Kidney (tissue), 14 donors: ENCODE results near the gene ZBTB32. TPM values are rescaled to one million over a fixed set of nuclear protein-coding genes. Genes with fewer than 3 reads are reported as not detected.

Source experiments
- DNase-seq, 5 donors: peaks; one replicate each; pipeline ENCODE4 v3.0.0-alpha.2; 2013 to 2020
- FAIRE-seq: peaks from 2 replicates; lab custom pipeline; 2012; peaks lifted over from hg19 to GRCh38; lab: Jason Lieb, UNC
- H3K27ac ChIP-seq, 2 donors: one replicate each; pipeline ENCODE4 v1.7.0; 2013; ENCODE audit warnings: low read depth in 2 of 2, low read length in 2 of 2, inconsistent platforms in 1 of 2
- H3K27me3 ChIP-seq: one replicate; pipeline ENCODE4 v1.7.1; 2013; ENCODE audit warnings: low read length, inconsistent platforms; ENCODE audit not compliant: control insufficient read depth, insufficient read depth
- H3K36me3 ChIP-seq, 3 donors: one replicate each; pipeline versions ENCODE4 v1.7.0 to v1.7.1; 2013; ENCODE audit warnings: low read length in 3 of 3, control low read depth in 1 of 3, inconsistent platforms in 1 of 3; ENCODE audit not compliant: insufficient read depth in 3 of 3, control insufficient read depth in 2 of 3
- H3K4me1 ChIP-seq, 3 donors: one replicate each; pipeline versions ENCODE4 v1.7.0 to v1.7.1; 2013; ENCODE audit warnings: low read length in 3 of 3, inconsistent platforms in 1 of 3, low read depth in 1 of 3; ENCODE audit not compliant: control insufficient read depth in 2 of 3, insufficient read depth in 2 of 3
- H3K4me3 ChIP-seq, 3 donors: one replicate each; pipeline versions ENCODE4 v1.7.0 to v1.8.1; 2013; ENCODE audit warnings: low read length in 3 of 3, control low read depth in 1 of 3, inconsistent platforms in 1 of 3
- H3K9ac ChIP-seq, 3 donors: one replicate each; pipeline versions ENCODE4 v1.7.0 to v1.7.1; 2013; ENCODE audit warnings: low read length in 3 of 3, control low read depth in 1 of 3, inconsistent platforms in 1 of 3
- H3K9me3 ChIP-seq, 3 donors: one replicate each; pipeline versions ENCODE4 v1.7.0 to v1.7.1; 2013; ENCODE audit warnings: low read length in 3 of 3, control low read depth in 1 of 3, inconsistent platforms in 1 of 3; ENCODE audit not compliant: control insufficient read depth in 2 of 3, insufficient read depth in 1 of 3
- CTCF ChIP-seq: IDR thresholded peaks from 3 replicates; pipeline ENCODE4 v1.5.1; 2012; ENCODE audit warnings: mild to moderate bottlenecking, moderate library complexity, borderline replicate concordance; ENCODE audit not compliant: insufficient read depth; ENCODE audit errors: extremely low read depth
- intact Hi-C: fragments of 100-400 bp; cut with DNase I; formaldehyde crosslinking; loops from one replicate; pipeline ENCODE4 v1.11.1; 2022
- polyA plus RNA-seq: library from polyadenylated mRNA; stranded (reverse); fragments of 350-450 nt; fragmentation: Illumina TruSeq; extraction: RNeasy Lipid Tissue Mini Kit (QIAGEN cat#74804); gene quantifications from one replicate; pipeline ENCODE4 v1.2.3, GENCODE V29; 2014; ENCODE audit warnings: low read depth, low replicate concordance; ENCODE audit not compliant: insufficient read depth
- total RNA-seq: library from RNA; stranded (reverse); fragmentation: NEBNext Ultra II Directional; extraction: Animal tissue kit (Norgen Biotek cat#: 25700); gene quantifications from one replicate; pipeline ENCODE4 v1.2.1, GENCODE V29; 2021
- donor health status: control.
- donor health status: control.
- donor health status: control.
- donor health status: control.
- donor health status: control.
- donor health status: DM: yes; HTN: yes; CAD: no.
- donor health status: Normal renal cell carcinoma (clear cell type).

ZBTB32 gene
- total and polyA plus RNA-seq, 2 donors from 2014 or later, result 1.8 TPM; not detected in 1

DNA sequence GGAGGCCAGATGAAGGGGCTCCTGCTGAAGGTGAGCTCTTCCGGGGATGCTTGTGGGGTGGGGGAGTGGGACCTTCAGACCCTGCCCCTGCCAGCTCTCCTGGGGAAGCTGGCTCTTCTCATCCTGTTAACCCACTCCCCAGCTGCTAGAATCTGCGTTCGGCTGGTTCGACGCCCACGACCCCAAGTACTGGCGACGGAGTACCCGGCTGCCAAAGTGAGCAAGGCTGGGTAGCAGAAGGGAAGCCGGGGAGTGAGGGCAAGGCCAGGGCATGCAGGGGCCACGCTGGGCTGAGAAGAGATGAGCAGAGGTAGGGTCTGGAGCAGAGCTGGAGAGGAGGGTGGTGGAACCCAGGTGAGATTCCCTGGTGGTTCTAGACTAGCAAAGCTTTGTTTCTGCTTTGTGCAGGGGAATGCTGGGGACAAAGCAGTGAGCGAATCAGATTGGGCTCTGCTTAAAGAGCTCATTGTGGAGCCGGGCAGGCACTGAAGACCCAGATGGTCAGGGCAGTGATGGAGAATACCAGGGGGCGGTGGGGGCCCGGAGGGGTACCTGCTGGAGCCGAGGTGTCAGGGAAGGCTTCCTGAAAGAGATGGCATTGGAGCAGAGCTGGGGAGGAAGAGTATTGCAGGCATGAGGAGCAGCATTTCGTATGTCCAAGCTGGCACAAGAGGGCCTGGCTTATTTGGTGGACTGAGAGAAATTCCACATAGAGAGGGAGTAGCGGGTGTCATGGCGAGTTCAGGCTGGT is 23.8 kb downstream of the ZBTB32 start:
- no peaks in the 10 kb centered on the region for H3K9me3 ChIP-seq
- peaks cover 5 to 89% (median 53%) of the 10 kb centered on the region in 3 donors for H3K36me3 ChIP-seq
- DNase-seq (no peak), FAIRE-seq (no peak)
- no peaks in the 10 kb centered on the region for H3K4me1 ChIP-seq
- no peak for TF ChIP-seq CTCF
- no peak overlapping the region for H3K27ac ChIP-seq
- H3K4me3 ChIP-seq, result no peak overlapping the region
- intact Hi-C loops, result no loop called here
- no peaks in the 10 kb centered on the region for H3K27me3 ChIP-seq
- no peak overlapping the region for H3K9ac ChIP-seq

DNA sequence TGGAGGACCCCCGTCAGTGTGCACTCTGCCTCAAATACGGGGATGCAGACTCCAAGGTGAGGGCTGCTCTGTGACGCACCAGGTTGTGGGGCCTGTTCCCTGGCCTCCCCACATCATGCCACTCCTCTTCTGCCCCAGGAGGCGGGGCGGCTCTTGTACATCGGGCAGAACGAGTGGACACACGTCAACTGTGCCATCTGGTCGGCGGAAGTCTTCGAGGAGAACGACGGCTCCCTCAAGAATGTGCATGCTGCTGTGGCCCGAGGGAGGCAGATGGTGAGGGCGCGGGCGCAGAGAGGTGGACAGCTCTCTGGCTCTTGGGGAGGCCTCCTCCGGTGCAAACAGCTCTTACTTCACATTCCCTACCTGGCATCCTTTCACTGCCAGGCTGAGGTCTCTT is 24.7 kb downstream of the ZBTB32 start:
- Histone ChIP-seq H3K4me1 (no peaks in the 10 kb centered on the region), H3K27me3 (no peaks in the 10 kb centered on the region), H3K4me3 (no peak overlapping the region), H3K27ac (no peak overlapping the region), H3K9me3 (no peaks in the 10 kb centered on the region), H3K36me3 (peaks cover 5 to 85% (median 50%) of the 10 kb centered on the region in 3 donors), H3K9ac (no peak overlapping the region)
- FAIRE-seq (no peak), DNase-seq (no peak)
- TF ChIP-seq CTCF, result no peak
- intact Hi-C loops, result no loop called here

DNA sequence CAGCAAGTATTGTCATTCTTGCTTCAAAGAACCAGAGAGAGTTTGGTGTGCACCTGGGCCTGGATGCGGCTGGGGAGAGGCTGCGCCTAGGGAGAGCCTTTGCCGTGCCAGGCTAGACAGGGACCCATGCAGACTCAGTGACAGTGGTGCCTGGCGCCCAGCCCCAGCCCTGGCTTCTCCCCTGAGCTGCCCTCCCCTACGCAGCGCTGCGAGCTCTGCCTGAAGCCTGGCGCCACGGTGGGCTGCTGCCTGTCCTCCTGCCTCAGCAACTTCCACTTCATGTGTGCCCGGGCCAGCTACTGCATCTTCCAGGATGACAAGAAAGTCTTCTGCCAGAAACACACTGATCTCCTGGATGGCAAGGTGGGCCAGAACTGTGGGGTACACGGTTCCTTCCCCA is 25.4 kb downstream of the ZBTB32 start:
- Histone ChIP-seq H3K4me3 (no peak overlapping the region), H3K36me3 (peaks cover 5 to 80% (median 46%) of the 10 kb centered on the region in 3 donors), H3K9ac (no peak overlapping the region), H3K27ac (no peak overlapping the region), H3K9me3 (no peaks in the 10 kb centered on the region), H3K4me1 (no peaks in the 10 kb centered on the region), H3K27me3 (no peaks in the 10 kb centered on the region)
- FAIRE-seq (no peak), DNase-seq (no peak)
- intact Hi-C loops, result no loop called here
- TF ChIP-seq CTCF, result no peak

GRCh38 chr19:35730326-35730725 is 26.0 kb downstream of the ZBTB32 start:
- no peak overlapping the region for H3K27ac ChIP-seq
- no peaks in the 10 kb centered on the region for H3K4me1 ChIP-seq

More at GRCh38 chr19:35730326-35730725, 26.0 kb downstream of the ZBTB32 start:
- H3K9me3 ChIP-seq, result no peaks in the 10 kb centered on the region
- no peak overlapping the region for H3K9ac ChIP-seq
- H3K4me3 ChIP-seq, result no peak overlapping the region
- DNase-seq (no peak), FAIRE-seq (no peak)
- TF ChIP-seq CTCF, result no peak
- peaks cover 5 to 75% (median 41%) of the 10 kb centered on the region in 3 donors for H3K36me3 ChIP-seq
- H3K27me3 ChIP-seq, result no peaks in the 10 kb centered on the region
- intact Hi-C loops, result no loop called here
